ENCODE measurements around the gene METTL26. TPM values are rescaled to one million over a fixed set of nuclear protein-coding genes. Genes with fewer than 3 reads are reported as not detected.

METTL26 gene
- 61.2 TPM for polyA plus RNA-seq (2013)

DNA sequence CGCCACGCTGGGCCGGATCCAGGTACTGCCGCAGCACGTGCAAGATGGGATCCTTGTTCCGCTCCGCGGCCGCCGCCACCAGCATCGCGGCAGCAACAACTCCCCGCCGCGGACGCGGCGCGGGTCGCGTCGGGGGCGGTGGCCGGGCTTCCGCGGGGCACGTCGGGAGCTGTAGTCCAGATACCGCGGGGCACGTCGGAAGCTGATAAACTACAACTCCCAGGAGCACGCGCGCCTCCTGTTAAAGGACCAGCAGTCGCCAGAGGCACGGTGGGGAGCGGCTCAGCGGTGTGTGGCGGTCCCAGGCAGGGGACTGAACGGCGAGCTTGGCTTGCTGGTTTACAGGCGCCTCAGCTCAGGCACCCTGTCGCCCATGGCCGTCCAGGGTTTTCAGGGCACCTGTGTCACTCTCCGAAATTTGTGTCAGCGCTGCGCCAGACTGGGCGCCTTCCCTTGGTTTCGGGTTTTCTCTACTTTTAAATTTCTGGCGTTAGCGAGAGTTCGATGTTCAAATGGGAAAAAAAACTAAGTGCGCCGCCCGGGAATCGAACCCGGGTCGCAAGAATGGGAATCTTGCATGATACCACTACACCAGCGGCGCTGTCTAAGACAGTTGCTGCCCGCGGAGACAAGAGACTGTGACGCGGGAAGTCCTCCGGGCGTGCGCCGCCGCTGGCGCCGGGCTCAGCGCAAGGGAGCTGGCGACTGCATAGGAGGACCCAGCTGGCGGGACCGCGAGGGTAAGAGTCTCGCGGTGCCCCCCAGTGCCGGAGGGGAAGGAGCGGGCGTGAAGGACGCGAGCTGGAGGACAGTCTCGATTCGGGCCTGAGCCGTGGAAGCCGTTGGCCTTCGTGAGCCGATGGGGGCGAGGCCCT, at the start of gene METTL26:
METTL26 (minus strand) TSS at position 100 of the 875 bp plus-strand sequence; CDS start at position 85, 15 bp downstream.
- POLR2A ChIA-PET, result interaction anchor here (0.9 to 1.1 kb wide), 2 partner anchors 24 to 100 kb away, joined by 3 read pairs; no protein-coding TSS in a partner anchor
- Histone ChIP-seq H3K27ac (ENCODE audit: insufficient read depth in 1 of 2, low read depth in 1 of 2, low read length in 2 of 2, poor library complexity in 1 of 2, severe bottlenecking in 2 of 2) (peak within 1 kb of the TSS; percentile 75 to 91), H3K36me3 (ENCODE audit: control insufficient read depth in 4 of 4, insufficient read depth in 4 of 4, low read length in 3 of 4) (peaks cover 0 to 24% (median 15%) of the 10 kb centered on the region in 4 experiments), H3K9me3 (ENCODE audit: control extremely low read depth in 1 of 5, control insufficient read depth in 4 of 5, insufficient read depth in 2 of 5, low read depth in 1 of 5, low read length in 4 of 5) (no peaks in the 10 kb centered on the region), H3K4me3 (ENCODE audit: control insufficient read depth in 1 of 7, extremely low read depth in 1 of 7, insufficient read depth in 4 of 7, low read depth in 2 of 7, low read length in 6 of 7) (peak within 1 kb of the TSS; percentile 81 to 96 (median 86)), H3K4me1 (ENCODE audit: control extremely low read depth in 1 of 4, control insufficient read depth in 4 of 4, insufficient read depth in 4 of 4, low read length in 3 of 4) (peaks cover 0 to 34% (median 33%) of the 10 kb centered on the region in 4 experiments), H3K27me3 (replicated peaks in 2 of 5; ENCODE audit: control insufficient read depth in 4 of 5, insufficient read depth in 5 of 5, low read length in 4 of 5) (peaks cover 0 to 2% (median 0%) of the 10 kb centered on the region in 5 experiments)
- DNase-seq, result peak; percentile 94 to 97 (median 96)
- WGBS (ENCODE audit: insufficient coverage), result under 1% methylated on average over 74 of the region's 91 CpGs
- CTCF ChIA-PET, result interaction anchor here (0.7 to 3.3 kb wide), 9 partner anchors 13 to 68 kb away, joined by 3 to 9 read pairs (median 4); partner anchors contain the start of genes RHOT2 and WDR90

GRCh38 chr16:684961-685696, 49.0 kb upstream of the METTL26 start:
- no peak overlapping the region for H3K27ac ChIP-seq (ENCODE audit: insufficient read depth in 1 of 2, low read depth in 1 of 2, low read length in 2 of 2, poor library complexity in 1 of 2, severe bottlenecking in 2 of 2)
- ChIA-PET CTCF (interaction anchor here (0.6 kb wide), 2 partner anchors 31 to 40 kb away, joined by 3 to 4 read pairs; no protein-coding TSS in a partner anchor), POLR2A (no interaction called here)
- peaks cover 0 to 60% (median 57%) of the 10 kb centered on the region in 4 experiments for H3K4me1 ChIP-seq (ENCODE audit: control extremely low read depth in 1 of 4, control insufficient read depth in 4 of 4, insufficient read depth in 4 of 4, low read length in 3 of 4)
- H3K36me3 ChIP-seq (ENCODE audit: control insufficient read depth in 4 of 4, insufficient read depth in 4 of 4, low read length in 3 of 4), result peaks cover 0 to 49% (median 23%) of the 10 kb centered on the region in 4 experiments
- no peaks in the 10 kb centered on the region for H3K9me3 ChIP-seq (ENCODE audit: control extremely low read depth in 1 of 5, control insufficient read depth in 4 of 5, insufficient read depth in 2 of 5, low read depth in 1 of 5, low read length in 4 of 5)
- 98% methylated on average over 44 of the region's 61 CpGs for WGBS (ENCODE audit: insufficient coverage)
- H3K4me3 ChIP-seq (ENCODE audit: control insufficient read depth in 1 of 7, extremely low read depth in 1 of 7, insufficient read depth in 4 of 7, low read depth in 2 of 7, low read length in 6 of 7), result peak overlapping the region in 2 of 7 experiments; percentile 77 to 81
- no peak for DNase-seq
- H3K27me3 ChIP-seq (replicated peaks in 2 of 5; ENCODE audit: control insufficient read depth in 4 of 5, insufficient read depth in 5 of 5, low read length in 4 of 5), result no peaks in the 10 kb centered on the region

- Histone ChIP-seq H3K4me1 (ENCODE audit: control extremely low read depth in 1 of 4, control insufficient read depth in 4 of 4, insufficient read depth in 4 of 4, low read length in 3 of 4) (peaks cover 0 to 57% (median 55%) of the 10 kb centered on the region in 4 experiments), H3K27me3 (replicated peaks in 2 of 5; ENCODE audit: control insufficient read depth in 4 of 5, insufficient read depth in 5 of 5, low read length in 4 of 5) (no peaks in the 10 kb centered on the region), H3K4me3 (ENCODE audit: control insufficient read depth in 1 of 7, extremely low read depth in 1 of 7, insufficient read depth in 4 of 7, low read depth in 2 of 7, low read length in 6 of 7) (peak within 1 kb of the TSS; percentile 43 to 81 (median 72)), H3K27ac (ENCODE audit: insufficient read depth in 1 of 2, low read depth in 1 of 2, low read length in 2 of 2, poor library complexity in 1 of 2, severe bottlenecking in 2 of 2) (peak within 1 kb of the TSS in 1 of 2 experiments; percentile 64), H3K9me3 (ENCODE audit: control extremely low read depth in 1 of 5, control insufficient read depth in 4 of 5, insufficient read depth in 2 of 5, low read depth in 1 of 5, low read length in 4 of 5) (no peaks in the 10 kb centered on the region), H3K36me3 (ENCODE audit: control insufficient read depth in 4 of 4, insufficient read depth in 4 of 4, low read length in 3 of 4) (peaks cover 0 to 49% (median 23%) of the 10 kb centered on the region in 4 experiments)
- ChIA-PET CTCF (interaction anchor here (0.6 to 0.8 kb wide), 2 partner anchors 11 to 41 kb away, joined by 4 read pairs; no protein-coding TSS in a partner anchor), POLR2A (no interaction called here)
- peak; percentile 92 to 95 (median 93) for DNase-seq
- WGBS (ENCODE audit: insufficient coverage), result 2% methylated on average over 72 of the region's 91 CpGs
Observed at GRCh38 chr16:684071-684794, 48.1 kb upstream of the METTL26 start, which contains the start of gene JMJD8. Gene JMJD8, minus strand, starts transcription at chr16:684334. Its CDS starts 15 bp downstream, at chr16:684319.

DNA sequence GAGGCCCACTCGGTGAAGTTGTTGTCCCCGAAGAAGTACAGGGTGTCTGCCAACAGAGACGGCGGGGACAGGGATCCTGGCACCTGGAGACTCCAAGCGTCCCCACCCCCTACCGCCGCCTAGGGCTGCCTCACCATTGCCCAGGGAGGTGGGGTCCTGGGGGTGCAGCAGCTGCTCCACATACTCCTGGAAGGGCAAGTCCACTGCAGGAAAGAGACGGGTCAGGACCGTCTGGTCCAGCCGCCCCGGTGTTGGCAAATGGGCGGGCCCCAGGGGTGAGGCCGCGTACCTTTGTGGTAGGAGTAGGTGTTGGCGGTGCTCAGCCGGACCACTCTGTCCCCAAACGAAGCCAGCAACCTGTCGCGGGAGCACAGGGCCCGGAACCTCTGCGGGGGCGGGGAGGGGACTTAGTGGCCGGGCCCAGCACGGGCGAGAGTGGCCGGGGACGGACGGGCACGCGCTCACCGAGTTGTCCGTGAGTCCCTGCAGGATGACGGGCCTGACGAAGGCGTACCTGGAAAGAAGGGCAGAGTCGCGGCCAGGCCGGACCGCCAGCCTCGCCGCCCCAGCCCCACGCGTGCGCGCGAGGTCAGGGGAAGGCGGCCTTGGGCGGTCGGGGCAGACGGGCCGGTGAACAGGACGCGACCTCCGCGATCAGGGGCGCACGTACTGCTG, 47.4 kb upstream of the METTL26 start:
- Histone ChIP-seq H3K27ac (ENCODE audit: insufficient read depth in 1 of 2, low read depth in 1 of 2, low read length in 2 of 2, poor library complexity in 1 of 2, severe bottlenecking in 2 of 2) (peak overlapping the region in 1 of 2 experiments; percentile 64), H3K4me1 (ENCODE audit: control extremely low read depth in 1 of 4, control insufficient read depth in 4 of 4, insufficient read depth in 4 of 4, low read length in 3 of 4) (peaks cover 0 to 56% (median 53%) of the 10 kb centered on the region in 4 experiments), H3K9me3 (ENCODE audit: control extremely low read depth in 1 of 5, control insufficient read depth in 4 of 5, insufficient read depth in 2 of 5, low read depth in 1 of 5, low read length in 4 of 5) (no peaks in the 10 kb centered on the region), H3K36me3 (ENCODE audit: control insufficient read depth in 4 of 4, insufficient read depth in 4 of 4, low read length in 3 of 4) (peaks cover 0 to 49% (median 23%) of the 10 kb centered on the region in 4 experiments), H3K4me3 (ENCODE audit: control insufficient read depth in 1 of 7, extremely low read depth in 1 of 7, insufficient read depth in 4 of 7, low read depth in 2 of 7, low read length in 6 of 7) (peak overlapping the region; percentile 43 to 81 (median 72)), H3K27me3 (replicated peaks in 2 of 5; ENCODE audit: control insufficient read depth in 4 of 5, insufficient read depth in 5 of 5, low read length in 4 of 5) (no peaks in the 10 kb centered on the region)
- 20% methylated on average over 49 of the region's 57 CpGs for WGBS (ENCODE audit: insufficient coverage)
- no peak for DNase-seq
- POLR2A ChIA-PET, result no interaction called here
- CTCF ChIA-PET, result interaction anchor here (0.8 kb wide), 1 partner anchor 10 kb away, joined by 4 read pairs; no protein-coding TSS in a partner anchor

DNA sequence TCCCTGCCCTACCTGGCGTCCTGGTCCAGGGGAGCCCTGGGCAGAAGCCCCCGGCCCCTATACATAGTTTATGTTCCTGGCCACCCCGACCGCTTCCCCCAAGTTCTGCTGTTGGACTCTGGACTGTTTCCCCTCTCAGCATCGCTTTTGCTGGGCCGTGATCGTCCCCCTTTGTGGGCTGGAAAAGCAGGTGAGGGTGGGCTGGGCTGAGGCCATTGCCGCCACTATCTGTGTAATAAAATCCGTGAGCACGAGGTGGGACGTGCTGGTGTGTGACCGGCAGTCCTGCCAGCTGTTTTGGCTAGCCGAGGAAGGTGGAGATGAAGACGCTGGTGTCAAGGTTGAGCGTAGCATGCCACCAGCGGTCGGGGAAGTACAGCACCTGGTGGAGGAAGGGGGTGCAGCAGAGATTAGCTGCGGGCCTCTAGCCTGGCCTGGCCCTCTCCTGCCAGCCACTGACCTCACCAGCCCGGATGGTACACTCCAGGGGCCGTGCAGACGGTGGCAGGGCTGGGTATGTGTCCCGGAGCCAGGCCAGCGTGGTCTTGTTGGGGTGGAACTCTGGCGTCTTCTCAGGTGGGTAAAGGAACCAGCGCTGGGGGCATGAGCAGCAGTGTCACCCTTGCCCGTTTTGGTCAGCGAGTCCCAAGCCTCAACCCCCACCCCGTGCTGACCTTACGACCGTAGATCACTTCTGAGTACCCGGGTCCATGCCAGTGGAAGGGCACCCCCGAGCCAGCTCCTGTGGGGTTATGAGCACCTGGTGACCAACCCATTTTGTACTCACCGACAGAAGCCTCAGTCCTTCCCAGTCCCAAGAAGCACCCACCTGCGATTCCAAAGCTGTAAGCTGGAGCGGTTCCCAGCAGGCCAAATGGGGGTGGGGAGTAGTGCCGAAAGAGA, 46.6 kb upstream of the METTL26 start:
- Histone ChIP-seq H3K27ac (ENCODE audit: insufficient read depth in 1 of 2, low read depth in 1 of 2, low read length in 2 of 2, poor library complexity in 1 of 2, severe bottlenecking in 2 of 2) (peak overlapping the region in 1 of 2 experiments; percentile 64), H3K9me3 (ENCODE audit: control extremely low read depth in 1 of 5, control insufficient read depth in 4 of 5, insufficient read depth in 2 of 5, low read depth in 1 of 5, low read length in 4 of 5) (no peaks in the 10 kb centered on the region), H3K4me3 (ENCODE audit: control insufficient read depth in 1 of 7, extremely low read depth in 1 of 7, insufficient read depth in 4 of 7, low read depth in 2 of 7, low read length in 6 of 7) (peak overlapping the region in 3 of 7 experiments; percentile 13 to 81 (median 76)), H3K36me3 (ENCODE audit: control insufficient read depth in 4 of 4, insufficient read depth in 4 of 4, low read length in 3 of 4) (peaks cover 0 to 46% (median 21%) of the 10 kb centered on the region in 4 experiments), H3K27me3 (replicated peaks in 2 of 5; ENCODE audit: control insufficient read depth in 4 of 5, insufficient read depth in 5 of 5, low read length in 4 of 5) (peaks cover 0 to 1% (median 0%) of the 10 kb centered on the region in 5 experiments), H3K4me1 (ENCODE audit: control extremely low read depth in 1 of 4, control insufficient read depth in 4 of 4, insufficient read depth in 4 of 4, low read length in 3 of 4) (peaks cover 0 to 56% (median 53%) of the 10 kb centered on the region in 4 experiments)
- 94% methylated on average over 31 of the region's 36 CpGs for WGBS (ENCODE audit: insufficient coverage)
- ChIA-PET POLR2A (no interaction called here), CTCF (interaction anchor here (1.4 to 1.6 kb wide), 2 partner anchors 15 to 21 kb away, joined by 5 to 8 read pairs; partner anchors contain the start of gene RHOT2)
- no peak for DNase-seq
